MCF 10A (cell line): Measurements from ENCODE around the gene APBA1. TPM values are rescaled to one million over a fixed set of nuclear protein-coding genes. Genes with fewer than 3 reads are reported as not detected.

Experiments used
- BruUV-seq: library from RNA; stranded (reverse); fragments of 400-500 nt; replicated peaks from 2 replicates; lab custom pipeline; 2021; lab: Mats Ljungman, UMichigan
- CTCF ChIA-PET: fragments of 300-600 bp; sonication (Branson Sonifier 250); formaldehyde crosslinking; extraction: SDS; loops from one replicate; lab custom pipeline; 2021; ENCODE audit warnings: antibody characterized with exemption, inconsistent platforms; lab: Yijun Ruan, JAX
- POLR2A ChIA-PET: fragments of 300-600, 350-650 bp; sonication (Branson Sonifier 250); formaldehyde crosslinking; extraction: SDS; loops from one replicate; lab custom pipeline; 2020; ENCODE audit warnings: antibody characterized with exemption, inconsistent platforms; lab: Yijun Ruan, JAX
- DNase-seq: peaks from one replicate; pipeline ENCODE4 v3.0.0-alpha.2; 2018; ENCODE audit not compliant: unreplicated experiment
- H3K27ac Mint-ChIP-seq: one replicate; pipeline ENCODE4 v1.8.0; 2022; ENCODE audit warnings: mild to moderate bottlenecking, low read depth, mixed read lengths; ENCODE audit not compliant: unreplicated experiment
- H3K27me3 Mint-ChIP-seq: one replicate; pipeline ENCODE4 v1.8.0; 2022; ENCODE audit warnings: mixed read lengths; ENCODE audit not compliant: insufficient read depth, unreplicated experiment
- H3K36me3 Mint-ChIP-seq: one replicate; pipeline ENCODE4 v1.8.0; 2022; ENCODE audit warnings: mild to moderate bottlenecking, moderate library complexity, mixed read lengths; ENCODE audit not compliant: insufficient read depth, unreplicated experiment
- H3K4me1 Mint-ChIP-seq: one replicate; pipeline ENCODE4 v1.8.0; 2022; ENCODE audit warnings: mixed read lengths; ENCODE audit not compliant: insufficient read depth, unreplicated experiment
- H3K4me3 Mint-ChIP-seq: one replicate; pipeline ENCODE4 v1.8.0; 2022; ENCODE audit warnings: mild to moderate bottlenecking, moderate library complexity, mixed read lengths; ENCODE audit not compliant: unreplicated experiment
- H3K9me3 Mint-ChIP-seq: one replicate; pipeline ENCODE4 v1.8.0; 2022; ENCODE audit warnings: mixed read lengths; ENCODE audit not compliant: unreplicated experiment
- intact Hi-C: fragments of 100-400 bp; cut with micrococcal nuclease; formaldehyde crosslinking; loops from 2 replicates; pipeline ENCODE4 v1.14.1; 2022
- total RNA-seq: library from RNA; stranded (reverse); gene quantifications from 2 replicates; pipeline ENCODE4 v1.2.3, GENCODE V29; 2022
- TF ChIP-seq, protein P1 (sequence below): fragments of 200-600 bp; IDR thresholded peaks from one replicate; pipeline ENCODE4 v1.8.0; 2022; ENCODE audit warnings: antibody characterized with exemption, mild to moderate bottlenecking; ENCODE audit not compliant: unreplicated experiment

APBA1 gene
- total RNA-seq, 1 experiment from 2014 or later: 0.07 TPM

DNA sequence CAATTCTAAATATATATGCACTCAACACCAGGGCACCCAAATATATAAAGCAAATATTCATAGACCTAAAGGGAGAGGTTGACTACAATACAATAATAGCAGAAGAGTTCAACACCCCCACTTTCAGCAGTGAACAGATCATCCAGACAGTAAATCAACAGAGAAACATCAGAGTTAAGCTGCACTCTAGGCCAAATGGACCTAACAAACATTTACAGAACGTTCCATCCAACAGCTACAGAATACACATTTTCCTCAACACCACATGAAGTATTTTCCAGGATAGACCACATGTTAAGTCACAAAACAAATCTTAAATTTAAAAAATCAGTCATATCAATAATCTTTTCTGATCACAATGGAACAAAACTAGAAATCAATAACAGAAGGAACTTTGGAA is 18.9 kb downstream of the APBA1 start:
- TF ChIP-seq, protein P1, sequence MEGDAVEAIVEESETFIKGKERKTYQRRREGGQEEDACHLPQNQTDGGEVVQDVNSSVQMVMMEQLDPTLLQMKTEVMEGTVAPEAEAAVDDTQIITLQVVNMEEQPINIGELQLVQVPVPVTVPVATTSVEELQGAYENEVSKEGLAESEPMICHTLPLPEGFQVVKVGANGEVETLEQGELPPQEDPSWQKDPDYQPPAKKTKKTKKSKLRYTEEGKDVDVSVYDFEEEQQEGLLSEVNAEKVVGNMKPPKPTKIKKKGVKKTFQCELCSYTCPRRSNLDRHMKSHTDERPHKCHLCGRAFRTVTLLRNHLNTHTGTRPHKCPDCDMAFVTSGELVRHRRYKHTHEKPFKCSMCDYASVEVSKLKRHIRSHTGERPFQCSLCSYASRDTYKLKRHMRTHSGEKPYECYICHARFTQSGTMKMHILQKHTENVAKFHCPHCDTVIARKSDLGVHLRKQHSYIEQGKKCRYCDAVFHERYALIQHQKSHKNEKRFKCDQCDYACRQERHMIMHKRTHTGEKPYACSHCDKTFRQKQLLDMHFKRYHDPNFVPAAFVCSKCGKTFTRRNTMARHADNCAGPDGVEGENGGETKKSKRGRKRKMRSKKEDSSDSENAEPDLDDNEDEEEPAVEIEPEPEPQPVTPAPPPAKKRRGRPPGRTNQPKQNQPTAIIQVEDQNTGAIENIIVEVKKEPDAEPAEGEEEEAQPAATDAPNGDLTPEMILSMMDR: no peak
- CTCF ChIA-PET: interaction anchor here (0.6 kb wide), 1 partner anchor 13 kb away, joined by 3 read pairs; no protein-coding TSS in a partner anchor
- no peak overlapping the region for H3K27ac Mint-ChIP-seq
- no peaks in the 10 kb centered on the region for H3K4me1 Mint-ChIP-seq
- no peaks in the 10 kb centered on the region for H3K9me3 Mint-ChIP-seq
- POLR2A ChIA-PET: no interaction called here
- H3K36me3 Mint-ChIP-seq: no peaks in the 10 kb centered on the region
- no peak overlapping the region for H3K4me3 Mint-ChIP-seq
- no peak for DNase-seq
- intact Hi-C loops: no loop called here
- no TSS peak for BruUV-seq
- H3K27me3 Mint-ChIP-seq: peaks cover 18% of the 10 kb centered on the region

DNA sequence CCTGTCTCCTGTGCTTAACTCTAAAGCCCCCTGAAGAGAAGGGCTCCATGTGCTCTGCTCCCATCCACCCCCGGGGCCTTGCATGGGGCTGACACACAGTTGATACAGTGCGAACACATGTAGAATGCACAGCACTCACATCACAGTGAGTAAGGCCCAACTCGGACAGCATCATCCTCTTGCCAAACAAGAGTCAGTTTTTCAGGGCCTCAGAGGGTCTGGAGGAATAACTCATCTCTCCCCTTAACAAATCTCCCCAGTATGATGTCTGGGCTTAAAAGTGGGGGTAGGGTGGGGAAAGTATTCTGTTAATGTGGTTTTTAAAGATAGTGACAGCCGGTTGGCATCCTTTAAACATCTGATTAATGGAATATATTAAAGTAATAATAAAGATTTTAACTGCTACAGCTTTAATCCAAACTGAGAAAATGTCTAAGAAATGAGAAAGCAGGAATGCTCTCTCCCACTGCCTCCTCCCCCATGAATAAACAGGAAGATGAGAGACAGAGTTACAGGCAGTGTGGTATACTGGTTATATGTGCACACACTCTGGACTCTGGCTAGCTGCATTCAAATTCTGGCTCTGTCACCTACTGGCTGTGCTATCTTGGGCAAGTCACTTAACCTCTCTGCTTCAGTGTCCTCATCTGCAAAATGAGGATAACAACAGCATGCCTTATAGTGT is 22.5 kb downstream of the APBA1 start:
- intact Hi-C loops: no loop called here
- Mint-ChIP-seq H3K36me3 (no peaks in the 10 kb centered on the region), H3K4me3 (no peak overlapping the region), H3K9me3 (no peaks in the 10 kb centered on the region), H3K4me1 (no peaks in the 10 kb centered on the region), H3K27ac (no peak overlapping the region), H3K27me3 (peaks cover 19% of the 10 kb centered on the region)
- DNase-seq: no peak
- CTCF ChIA-PET: no interaction called here
- BruUV-seq: no TSS peak
- POLR2A ChIA-PET: interaction anchor here (0.6 kb wide), 1 partner anchor 467 kb away, joined by 3 read pairs; no protein-coding TSS in a partner anchor
- TF ChIP-seq, protein P1: no peak

DNA sequence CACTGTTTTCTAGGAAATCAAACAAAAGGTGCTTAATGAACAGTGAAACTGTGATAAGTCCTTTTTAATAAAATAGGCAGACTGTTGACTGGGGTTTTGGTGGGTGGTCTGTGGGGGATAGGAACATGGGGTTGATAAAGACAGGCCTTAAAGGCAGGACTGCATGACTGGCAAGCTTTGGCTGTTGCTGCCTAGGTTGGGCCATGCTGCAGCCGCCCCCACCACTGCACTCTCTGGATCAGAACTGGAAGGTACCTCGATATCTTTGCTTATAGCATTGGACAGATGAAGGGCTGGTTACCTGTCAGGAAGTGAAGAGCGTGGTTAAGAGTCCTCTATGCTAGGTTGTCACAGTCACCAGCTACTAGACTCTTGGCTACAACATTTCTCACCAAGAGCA is 24.4 kb downstream of the APBA1 start:
- TF ChIP-seq, protein P1: no peak
- Mint-ChIP-seq H3K36me3 (no peaks in the 10 kb centered on the region), H3K9me3 (peaks cover under 1% of the 10 kb centered on the region), H3K4me1 (no peaks in the 10 kb centered on the region), H3K4me3 (no peak overlapping the region), H3K27ac (no peak overlapping the region), H3K27me3 (peaks cover 19% of the 10 kb centered on the region)
- ChIA-PET CTCF (interaction anchor here (0.6 to 1.2 kb wide), 2 partner anchors 272 to 511 kb away, joined by 3 to 4 read pairs; no protein-coding TSS in a partner anchor), POLR2A (interaction anchor here (1.1 kb wide), 1 partner anchor 10 kb away, joined by 3 read pairs; no protein-coding TSS in a partner anchor)
- no peak for DNase-seq
- intact Hi-C loops: no loop called here
- BruUV-seq: no TSS peak

DNA sequence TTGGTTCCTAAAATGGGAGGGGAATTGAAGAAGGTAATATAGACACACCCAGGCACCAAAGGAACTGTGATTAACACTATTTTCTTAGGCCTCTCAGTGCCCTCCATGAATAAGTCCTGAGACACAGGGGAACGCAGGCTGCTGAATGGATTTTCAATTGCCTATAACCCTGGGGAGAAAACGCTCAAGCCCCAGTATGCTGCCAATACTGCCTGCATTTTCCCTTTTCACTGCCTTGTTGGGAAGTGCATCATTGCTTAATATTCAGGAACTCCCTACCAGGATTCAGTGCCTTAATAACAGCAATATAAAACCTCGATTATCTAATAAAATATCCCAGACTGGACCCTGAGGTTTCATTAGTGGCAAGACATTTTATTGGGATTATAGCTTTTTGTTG is 25.4 kb downstream of the APBA1 start:
- no TSS peak for BruUV-seq
- CTCF ChIA-PET: interaction anchor here (0.6 to 1.2 kb wide), 2 partner anchors 228 to 273 kb away, joined by 3 to 4 read pairs; no protein-coding TSS in a partner anchor
- POLR2A ChIA-PET: interaction anchor here (1.1 kb wide), 1 partner anchor 9 kb away, joined by 3 read pairs; no protein-coding TSS in a partner anchor

More for the DNA sequence above, 25.4 kb downstream of the APBA1 start:
- Mint-ChIP-seq H3K27ac (no peak overlapping the region), H3K4me3 (no peak overlapping the region), H3K9me3 (peaks cover 8% of the 10 kb centered on the region), H3K36me3 (no peaks in the 10 kb centered on the region), H3K27me3 (peaks cover 19% of the 10 kb centered on the region), H3K4me1 (no peaks in the 10 kb centered on the region)
- intact Hi-C loops: no loop called here
- TF ChIP-seq, protein P1: no peak
- DNase-seq: no peak
